Measurements from ENCODE around the gene OVOL1.
"Not testable (repeated sequence)": the region's sequence is repeated elsewhere in the genome, so short reads cannot be mapped to it uniquely, and the experiment has no call there.

Gene OVOL1

GRCh38 chr11:65786786-65787636 lies at the start of gene OVOL1:
OVOL1 (plus strand) TSS chr11:65787063; CDS start chr11:65787374, 311 bp downstream.
- no peak for DNase-seq (ENCODE audit: low read depth in 2 of 2)

- no peak for DNase-seq (ENCODE audit: low read depth in 2 of 2)
Measured at GRCh38 chr11:65739022-65739421, 47.8 kb upstream of the OVOL1 start.

- no peak for DNase-seq (ENCODE audit: low read depth in 2 of 2)
Measured at GRCh38 chr11:65741185-65741584, 45.7 kb upstream of the OVOL1 start.

- DNase-seq (ENCODE audit: low read depth in 2 of 2) = no peak
Measured at GRCh38 chr11:65742353-65742752, 44.5 kb upstream of the OVOL1 start.

- DNase-seq (ENCODE audit: low read depth in 2 of 2) = no peak
Measured at GRCh38 chr11:65743681-65744025, 43.2 kb upstream of the OVOL1 start.

GRCh38 chr11:65744026-65744698 lies 42.7 kb upstream of the OVOL1 start:
- no peak for DNase-seq (ENCODE audit: low read depth in 2 of 2)

GRCh38 chr11:65744699-65745042 lies 42.2 kb upstream of the OVOL1 start:
- DNase-seq (ENCODE audit: low read depth in 2 of 2) = no peak

- DNase-seq (ENCODE audit: low read depth in 2 of 2) = no peak
Measured at GRCh38 chr11:65745049-65745448, 41.8 kb upstream of the OVOL1 start.

- DNase-seq (ENCODE audit: low read depth in 2 of 2) = not testable (repeated sequence)
Measured at GRCh38 chr11:65762169-65762568, 24.7 kb upstream of the OVOL1 start.

- DNase-seq (ENCODE audit: low read depth in 2 of 2) = not testable (repeated sequence)
Measured at GRCh38 chr11:65762816-65763215, 24.0 kb upstream of the OVOL1 start.

GRCh38 chr11:65764434-65764833 lies 22.4 kb upstream of the OVOL1 start:
- no peak for DNase-seq (ENCODE audit: low read depth in 2 of 2)

- DNase-seq (ENCODE audit: low read depth in 2 of 2) = no peak
Measured at GRCh38 chr11:65766535-65766934, 20.3 kb upstream of the OVOL1 start.

- no peak for DNase-seq (ENCODE audit: low read depth in 2 of 2)
Measured at GRCh38 chr11:65767406-65767805, 19.5 kb upstream of the OVOL1 start.

- not testable (repeated sequence) for DNase-seq (ENCODE audit: low read depth in 2 of 2)
Measured at GRCh38 chr11:65767806-65768205, 19.1 kb upstream of the OVOL1 start.

- no peak for DNase-seq (ENCODE audit: low read depth in 2 of 2)
Measured at GRCh38 chr11:65770951-65771567, 15.8 kb upstream of the OVOL1 start.

- DNase-seq (ENCODE audit: low read depth in 2 of 2) = no peak
Measured at GRCh38 chr11:65771589-65772112, 15.2 kb upstream of the OVOL1 start.

GRCh38 chr11:65773784-65774411 lies 13.0 kb upstream of the OVOL1 start:
- DNase-seq (ENCODE audit: low read depth in 2 of 2) = no peak

GRCh38 chr11:65774525-65775306 lies 12.1 kb upstream of the OVOL1 start:
- no peak for DNase-seq (ENCODE audit: low read depth in 2 of 2)

- DNase-seq (ENCODE audit: low read depth in 2 of 2) = no peak
Measured at GRCh38 chr11:65776196-65776595, 10.7 kb upstream of the OVOL1 start.

- DNase-seq (ENCODE audit: low read depth in 2 of 2) = no peak
Measured at GRCh38 chr11:65776710-65777141, 10.1 kb upstream of the OVOL1 start.

GRCh38 chr11:65777241-65777640 lies 9.6 kb upstream of the OVOL1 start:
- no peak for DNase-seq (ENCODE audit: low read depth in 2 of 2)

Measured in activated CD4-positive, alpha-beta T cell treated with anti-CD3 and anti-CD28 coated beads for 24 hours (primary cell).